ENCODE measurements around the gene ZNF74.

DNA sequence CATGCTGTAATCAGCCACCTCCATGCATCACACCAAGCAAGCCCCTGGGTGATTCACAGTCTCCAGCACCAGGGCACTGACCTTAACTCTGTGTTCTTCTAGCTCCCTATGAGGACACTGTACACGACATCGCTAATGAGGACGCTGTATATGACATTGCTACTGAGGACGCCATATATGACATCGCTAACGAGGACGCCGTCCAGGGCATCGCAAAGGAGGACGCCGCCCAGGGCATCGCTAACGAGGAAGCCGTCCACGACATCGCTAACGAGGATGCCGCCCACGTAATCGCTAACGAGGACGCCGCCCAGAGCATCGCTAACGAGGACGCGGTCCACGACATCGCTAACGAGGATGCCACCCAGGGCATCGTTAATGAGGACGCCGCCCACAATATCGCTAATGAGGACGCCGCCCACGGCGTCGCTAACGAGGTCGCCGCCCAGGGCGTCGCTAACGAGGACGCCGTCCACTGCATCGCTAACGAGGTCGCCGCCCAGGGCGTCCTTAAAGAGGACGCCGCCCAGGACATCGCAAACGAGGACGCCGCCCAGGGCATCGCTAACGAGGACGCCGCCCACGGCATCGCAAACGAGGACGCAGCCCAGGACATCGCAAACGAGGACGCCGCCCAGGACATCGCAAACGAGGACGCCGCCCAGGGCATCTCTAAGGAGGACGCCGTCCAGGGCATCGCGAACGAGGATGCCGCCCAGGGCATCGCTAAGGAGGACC, 39.5 kb upstream of the ZNF74 start:
- TF ChIP-seq CTCF (conservative IDR thresholded peaks at IDR 0.05) (no peak), EZH2 (IDR thresholded peaks at IDR 0.05; ENCODE audit: low read depth) (no peak)

All from PC-9 (cell line).